GM21360 (cell line): ENCODE results near the gene LRP1B.

Source experiments
- ATAC-seq: cut with Tn5 transposase; IDR thresholded peaks from one replicate; pipeline ENCODE4 v1.9.1; 2021; ENCODE audit warnings: mild to moderate bottlenecking, moderate library complexity; ENCODE audit not compliant: unreplicated experiment

Gene LRP1B

DNA sequence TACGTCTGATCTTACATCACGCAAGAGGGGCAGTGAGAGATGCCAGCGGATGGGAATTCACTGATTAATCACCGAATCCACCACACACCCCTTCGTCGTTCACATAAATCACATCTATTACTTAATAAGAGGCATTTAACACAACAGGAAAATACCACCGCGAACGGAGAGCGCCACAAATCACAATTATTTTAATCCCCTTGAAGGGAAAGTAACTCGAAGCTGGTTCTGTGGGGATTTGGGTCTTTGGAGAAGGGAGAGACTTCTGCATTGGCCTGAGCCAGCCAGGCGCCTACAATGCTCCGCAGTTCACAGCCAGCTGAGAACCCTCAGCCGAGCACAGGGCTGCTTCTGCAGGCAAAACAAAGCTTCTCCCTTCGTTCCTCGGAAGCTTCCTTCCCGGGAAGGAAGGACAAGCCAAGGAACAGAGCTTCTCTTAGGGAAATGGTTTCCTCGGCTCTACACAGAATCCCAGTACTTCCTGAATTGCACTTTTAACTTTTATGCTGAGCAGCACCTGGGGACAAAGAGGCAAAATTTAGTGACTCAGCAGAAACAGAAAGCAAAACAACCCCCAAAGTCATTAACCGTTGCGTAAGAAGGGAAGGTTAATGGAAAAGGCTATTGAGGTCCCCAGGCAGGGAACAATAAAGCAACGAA, at the start of gene LRP1B:
Gene LRP1B (minus strand): TSS at position 7 of the 660 bp plus-strand sequence. CDS start 287 bp downstream, outside the sequence.
- peak; percentile 58 for ATAC-seq

DNA sequence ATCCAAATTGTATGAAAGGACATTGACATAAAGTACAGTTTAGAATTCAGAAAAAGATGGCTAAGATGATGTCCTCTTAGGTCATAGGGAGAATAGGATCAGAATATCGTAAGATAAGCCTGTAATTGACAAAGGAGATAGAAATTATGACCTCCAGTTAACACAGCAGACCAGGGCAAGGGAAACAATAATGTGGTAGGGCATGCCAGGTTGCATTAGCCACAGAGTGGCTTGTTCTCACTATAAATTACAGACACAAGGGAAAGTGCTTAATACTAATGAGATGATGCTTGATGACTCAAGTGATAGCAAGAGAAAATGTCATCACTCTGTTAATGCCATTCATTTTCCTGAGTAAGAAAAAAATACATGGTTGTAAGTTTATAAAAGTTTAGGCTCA, 48.9 kb upstream of the LRP1B start:
- ATAC-seq: no peak

DNA sequence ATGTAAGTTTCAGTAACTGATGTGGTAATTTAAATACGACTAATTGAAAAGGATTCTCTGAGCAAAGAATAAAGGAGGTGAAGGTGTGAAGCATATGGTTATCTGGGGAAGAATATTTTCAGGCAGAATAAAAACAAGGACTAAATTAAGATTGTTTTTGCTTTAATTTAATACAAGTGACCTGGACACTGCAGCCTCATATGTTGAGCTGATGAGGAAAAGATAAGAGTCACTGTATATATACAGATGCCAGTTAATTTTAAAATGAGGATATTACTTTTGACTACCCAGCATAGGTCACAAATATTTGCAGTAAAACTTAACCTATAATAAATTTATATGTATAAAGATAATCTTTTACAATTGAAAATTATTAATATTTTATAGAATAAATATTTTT, 47.8 kb upstream of the LRP1B start:
- no peak for ATAC-seq

DNA sequence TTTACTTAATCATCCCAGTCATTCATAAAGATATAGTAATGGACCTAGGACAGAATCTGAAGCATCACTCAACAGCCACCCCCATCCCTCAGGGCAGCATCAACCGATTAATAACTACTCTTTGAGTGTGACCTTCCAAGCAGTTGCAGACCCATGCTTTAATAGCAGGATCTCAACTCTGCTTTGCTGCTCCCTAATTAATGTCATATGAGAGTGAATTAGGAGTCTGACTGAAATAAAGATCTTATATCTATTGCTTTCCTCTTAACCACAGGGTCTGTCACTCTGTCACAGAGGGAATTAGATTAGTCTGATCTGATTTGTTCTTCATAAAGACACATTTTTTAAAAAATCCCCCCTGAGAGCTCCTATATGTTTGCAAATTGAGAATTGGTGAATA, 46.1 kb upstream of the LRP1B start:
- no peak for ATAC-seq

DNA sequence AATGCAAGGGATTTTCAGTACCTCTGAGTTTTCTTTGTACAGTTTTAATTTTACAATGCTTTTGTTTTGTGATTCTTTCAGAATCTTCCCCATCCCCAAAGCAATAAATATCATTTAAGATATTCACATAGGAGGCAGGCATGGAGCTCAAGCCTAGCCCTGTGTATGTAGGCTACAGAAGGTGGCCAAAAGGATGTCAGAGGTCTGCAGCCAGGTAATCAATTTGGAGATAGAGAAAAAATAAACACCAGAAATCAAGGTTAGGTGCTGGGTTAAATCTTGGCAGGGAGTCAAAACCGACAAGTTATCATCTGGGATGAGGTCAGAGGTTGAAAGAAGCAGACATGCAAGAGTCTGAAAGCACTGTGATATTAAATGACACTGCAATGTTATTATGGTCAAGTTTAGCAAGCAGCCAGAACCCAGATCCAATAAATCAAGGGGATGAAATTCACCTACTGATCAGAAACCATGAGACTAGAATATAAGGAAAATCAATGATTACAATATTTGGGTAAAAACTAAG, 45.1 kb upstream of the LRP1B start:
- ATAC-seq: no peak

DNA sequence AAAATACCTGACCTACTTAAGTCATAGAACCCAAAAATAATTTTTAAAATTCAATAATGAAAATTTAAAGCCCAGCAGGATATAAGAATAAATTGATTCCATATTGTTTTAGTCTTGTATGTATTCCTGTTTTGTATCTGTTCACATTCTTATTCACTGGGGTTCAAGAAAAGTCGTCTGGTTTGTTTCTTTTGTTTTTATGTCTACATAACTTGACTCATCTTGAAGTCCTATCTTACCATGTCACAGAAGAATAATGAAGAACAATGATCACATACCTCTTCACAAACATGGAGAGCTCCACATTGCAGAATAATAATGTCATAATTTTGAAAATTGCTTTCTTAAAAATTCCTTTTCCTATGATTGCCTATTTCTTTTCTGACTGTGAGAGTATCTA, 43.4 kb upstream of the LRP1B start:
- ATAC-seq: no peak

DNA sequence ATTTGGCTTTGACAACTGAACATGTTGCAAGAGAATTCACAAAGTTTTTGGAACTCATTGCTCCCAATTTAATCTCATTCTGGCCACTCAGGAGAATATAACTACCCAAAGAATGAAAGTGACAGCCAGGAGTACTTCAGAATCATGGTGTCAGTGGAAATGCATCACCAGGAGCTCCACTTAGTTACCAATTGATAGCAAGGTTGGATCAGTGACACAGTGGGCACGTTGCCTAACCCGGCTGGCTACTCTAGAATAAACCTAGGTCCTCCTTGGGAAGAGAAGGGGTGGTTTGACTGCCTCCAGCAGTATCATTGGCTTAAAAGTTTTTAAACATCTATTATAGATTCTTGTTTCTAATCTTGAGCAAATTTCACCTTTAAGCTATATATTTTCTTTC, 40.0 kb upstream of the LRP1B start:
- no peak for ATAC-seq

DNA sequence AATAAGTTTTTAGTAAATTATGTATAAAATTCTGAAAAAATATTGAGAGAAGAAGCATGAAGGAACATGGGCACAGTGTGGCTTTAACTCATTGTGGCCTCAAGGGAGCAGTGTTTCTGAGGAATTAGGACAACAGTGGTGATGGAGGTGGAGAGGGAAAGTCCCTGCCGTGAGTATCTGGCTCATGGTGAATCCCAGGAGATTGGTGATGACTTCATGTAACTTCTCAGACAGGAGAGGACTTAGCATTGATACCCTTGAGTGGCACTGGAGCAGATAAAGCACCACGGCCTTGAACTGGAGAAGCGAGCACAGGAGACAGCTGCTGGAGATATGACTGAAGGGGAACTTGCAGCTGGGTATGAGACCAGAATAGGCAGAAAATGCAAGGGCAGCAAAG, 35.0 kb upstream of the LRP1B start:
- peak; percentile 99 for ATAC-seq

DNA sequence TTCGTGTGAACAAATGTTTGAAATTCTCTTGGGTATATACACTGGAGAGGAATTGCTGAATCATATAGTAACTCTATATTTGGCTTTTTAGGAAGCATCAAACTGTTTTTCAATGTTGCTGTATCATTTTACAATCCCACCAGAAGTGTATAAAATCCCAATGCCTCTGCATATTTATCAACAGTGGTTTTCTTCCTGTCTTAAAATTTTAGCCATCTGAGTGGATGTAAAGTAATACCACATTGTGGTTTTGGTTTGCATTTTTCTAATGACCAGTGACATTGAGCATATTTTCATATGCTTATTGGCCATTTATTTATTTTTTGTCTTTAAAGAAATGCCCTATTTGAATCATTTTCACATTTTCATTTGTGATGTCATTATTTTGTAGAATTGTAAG, 22.8 kb upstream of the LRP1B start:
- ATAC-seq: no peak

DNA sequence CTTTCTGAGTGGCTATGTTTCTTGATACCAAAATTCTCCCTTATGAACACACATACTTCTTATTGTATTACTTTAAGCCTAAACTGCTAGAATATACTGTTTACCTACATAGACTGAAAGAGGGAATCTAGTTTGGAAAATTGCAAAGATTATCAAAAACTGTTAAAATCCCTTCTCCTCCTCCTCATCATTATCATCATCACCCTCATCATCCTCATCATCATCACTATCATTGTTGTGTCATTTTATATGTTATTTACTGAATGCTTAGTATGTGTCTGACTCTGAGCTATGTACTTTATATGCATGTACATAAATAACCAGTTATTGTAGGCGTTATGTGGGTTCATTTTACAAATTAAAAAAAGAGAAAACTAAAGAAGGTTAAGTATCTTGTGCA, 19.6 kb upstream of the LRP1B start:
- no peak for ATAC-seq

DNA sequence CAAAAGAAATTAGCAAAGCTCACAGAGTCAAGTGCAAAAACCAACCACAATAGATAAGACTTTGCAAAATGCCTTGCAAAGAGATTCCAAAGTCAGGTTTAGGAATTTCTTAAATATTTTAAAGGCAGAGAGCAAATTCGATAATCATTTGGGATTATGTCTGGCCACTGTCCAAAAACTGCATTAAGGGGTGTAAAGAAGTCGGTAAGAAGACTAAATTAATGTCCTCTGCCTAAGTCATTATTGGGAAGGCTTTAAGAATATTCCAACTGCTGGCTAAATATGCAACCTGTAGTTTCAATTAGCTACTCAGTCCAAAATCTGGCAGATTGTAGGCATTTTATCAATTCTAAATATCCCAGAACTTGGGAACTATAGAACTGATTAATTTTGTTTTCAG, 13.7 kb upstream of the LRP1B start:
- ATAC-seq: no peak

DNA sequence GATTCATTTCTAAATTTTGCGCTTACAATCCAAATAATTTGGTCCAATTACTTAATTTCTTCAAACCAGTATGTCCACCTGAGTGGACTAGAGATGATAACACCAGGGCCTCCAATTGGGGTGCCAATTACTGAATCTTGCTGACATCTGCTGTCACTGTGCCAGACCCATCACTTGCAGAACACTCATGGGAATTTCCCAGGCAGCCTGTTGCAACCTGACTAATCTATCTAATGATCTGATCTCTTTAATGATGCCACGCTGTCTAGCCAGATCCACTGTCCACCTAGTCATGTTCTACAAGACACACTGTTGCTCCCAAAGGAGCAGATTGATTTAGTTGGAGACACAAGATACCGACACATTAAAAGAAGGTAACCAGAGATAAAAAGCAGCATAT, 11.8 kb upstream of the LRP1B start:
- ATAC-seq: no peak

DNA sequence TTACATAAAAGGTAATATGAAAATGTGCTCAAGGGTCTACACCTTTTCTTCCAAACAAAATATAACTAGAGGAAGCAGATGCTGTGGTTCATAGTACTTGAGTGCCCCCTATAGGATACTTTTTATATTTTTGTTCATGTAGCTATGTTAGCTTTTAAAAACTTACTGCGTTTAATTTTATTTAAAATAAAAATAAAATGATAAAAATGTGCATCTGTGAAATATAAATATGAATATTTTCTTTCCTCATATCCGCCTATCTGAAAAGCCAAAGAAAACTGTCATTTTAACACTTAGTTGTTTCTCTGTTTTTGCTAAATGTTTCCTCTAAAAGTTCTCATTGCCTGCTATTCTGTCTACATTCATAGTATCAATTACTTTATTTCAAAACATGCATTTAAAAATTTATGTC, 9.6 kb upstream of the LRP1B start:
- ATAC-seq: no peak

DNA sequence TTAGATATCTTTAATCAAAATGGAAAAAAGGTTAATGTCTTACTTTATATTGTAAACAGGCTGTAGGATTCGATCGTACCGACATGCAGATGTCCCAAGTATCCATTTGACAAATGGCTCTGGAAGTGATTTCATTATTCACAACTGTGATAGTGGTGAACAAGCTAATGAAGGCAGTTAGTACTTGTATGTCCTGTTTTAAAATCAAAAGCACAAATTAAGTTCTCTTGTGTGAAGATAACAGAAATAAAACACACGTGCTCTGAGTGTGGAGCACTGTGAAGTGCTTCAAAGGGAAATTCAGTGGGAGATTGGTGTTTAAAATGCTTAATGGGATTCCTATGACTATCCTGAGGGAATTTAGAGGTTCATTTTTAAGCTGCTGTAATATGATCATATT, 8.6 kb upstream of the LRP1B start:
- ATAC-seq: no peak

DNA sequence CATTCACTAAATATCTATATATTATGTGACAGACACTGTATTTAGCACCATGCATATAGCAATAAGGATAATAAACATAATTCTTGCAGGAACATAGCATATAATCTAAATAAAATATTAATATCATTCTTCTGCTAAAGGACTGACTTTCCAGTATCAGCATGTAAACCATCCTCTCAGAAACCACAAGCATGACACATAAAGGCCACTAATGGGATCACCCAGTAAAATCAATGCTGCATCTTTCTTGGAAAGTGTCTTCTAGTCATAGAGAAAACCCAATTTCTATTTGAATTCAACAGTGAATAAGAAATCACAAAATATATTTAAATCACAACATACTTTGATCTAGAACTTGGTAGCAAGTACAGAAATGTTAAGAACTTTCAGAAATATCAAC, 5.8 kb upstream of the LRP1B start:
- no peak for ATAC-seq

DNA sequence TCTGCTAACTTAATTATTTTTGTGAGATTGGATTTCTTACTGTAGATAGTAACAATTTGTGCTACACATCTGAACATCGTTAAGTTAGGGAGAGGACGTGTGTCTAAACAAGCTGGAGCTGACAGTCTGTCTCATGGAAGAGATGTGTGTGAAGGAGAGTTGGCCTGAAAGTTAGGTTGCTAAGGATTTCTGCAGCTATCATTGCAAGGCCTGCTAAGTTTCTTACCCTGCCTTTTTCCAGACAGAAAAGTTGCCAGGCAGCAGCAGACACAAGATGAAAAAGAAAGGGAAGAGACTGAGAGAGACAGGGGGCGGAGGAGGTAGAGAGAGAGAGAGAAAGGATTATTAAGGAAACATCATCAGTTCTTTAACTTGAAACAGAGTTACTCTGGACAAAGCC, 4.1 kb upstream of the LRP1B start:
- no peak for ATAC-seq

DNA sequence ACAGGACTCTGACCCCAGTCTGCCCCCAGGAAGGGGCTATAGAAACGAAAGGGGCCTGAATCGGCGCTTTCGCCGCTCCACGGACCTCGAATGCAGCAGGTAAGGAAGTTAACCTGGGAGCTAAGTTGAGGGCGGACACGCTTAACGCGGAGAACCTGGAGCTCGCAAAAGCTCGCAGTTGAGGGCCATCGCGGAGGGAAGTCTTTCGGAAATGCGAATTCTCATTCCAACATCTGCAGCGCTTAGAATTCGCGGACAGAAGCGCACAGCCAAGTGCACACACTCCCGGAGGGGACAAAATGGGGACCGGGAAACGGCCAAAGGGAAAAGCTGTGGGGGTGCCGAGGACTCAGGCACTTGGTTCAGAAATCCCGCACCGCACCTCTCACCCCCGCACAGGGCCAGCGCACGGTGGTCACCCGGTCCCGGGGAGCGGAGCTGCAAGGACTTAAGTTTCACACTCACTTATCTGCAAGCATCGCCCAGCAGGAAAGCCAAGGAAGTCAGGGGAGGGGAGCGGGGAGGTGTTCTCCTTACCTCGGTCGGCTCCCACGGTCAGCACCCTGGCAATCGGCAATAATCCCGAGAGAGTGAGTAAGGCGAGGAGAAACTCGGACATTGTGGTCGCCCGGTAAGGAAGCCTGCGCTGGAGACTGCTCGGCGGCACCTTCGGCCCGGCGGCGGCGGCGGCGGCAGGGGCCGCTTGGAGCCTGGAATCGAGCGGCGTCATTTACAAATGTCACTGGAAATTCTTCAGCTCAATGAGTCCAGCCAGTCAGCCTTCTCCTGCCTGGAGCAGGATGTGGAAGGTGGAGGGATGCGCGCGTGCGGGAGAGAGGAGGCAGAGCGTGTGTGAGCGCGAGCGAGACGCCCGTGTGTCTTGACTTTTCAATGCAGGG, 456 bp downstream of the LRP1B start:
- ATAC-seq: peak; percentile 45

DNA sequence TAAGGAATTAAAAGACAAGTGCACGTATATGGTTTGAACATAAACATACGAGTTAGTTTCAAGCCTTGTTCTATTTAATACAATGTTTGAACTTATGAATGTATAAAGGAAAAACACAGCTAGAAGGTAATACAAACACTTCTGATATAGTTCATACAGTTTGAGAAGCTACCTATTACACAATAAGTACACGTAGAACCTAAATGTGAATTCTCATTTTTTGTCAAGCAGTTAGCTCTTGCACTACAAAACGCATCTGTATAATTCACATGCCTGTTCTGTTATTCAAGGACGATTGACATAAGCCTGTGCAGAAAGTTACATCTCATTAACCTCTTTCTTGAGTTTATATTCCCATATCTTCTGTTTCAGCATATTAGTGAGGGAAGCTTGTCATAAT, 2.7 kb downstream of the LRP1B start:
- no peak for ATAC-seq

DNA sequence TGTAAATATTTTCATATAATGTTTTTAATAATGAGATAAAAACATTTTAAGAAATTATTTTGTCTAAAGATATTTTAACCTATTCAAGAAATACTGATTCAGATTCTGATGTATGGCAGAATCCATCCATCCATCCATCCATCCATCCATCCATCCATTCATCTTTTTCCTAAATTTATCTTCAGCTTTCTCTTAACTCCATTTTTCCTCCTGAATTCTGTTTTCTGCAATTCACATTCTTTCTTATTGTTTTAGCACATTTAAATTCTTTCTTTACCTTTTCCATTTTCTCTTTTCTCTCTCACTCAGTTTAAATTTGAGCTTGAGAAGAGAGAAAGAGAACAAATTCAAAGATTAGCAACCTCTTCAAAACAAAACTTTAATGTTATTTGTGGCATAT, 3.6 kb downstream of the LRP1B start:
- no peak for ATAC-seq

DNA sequence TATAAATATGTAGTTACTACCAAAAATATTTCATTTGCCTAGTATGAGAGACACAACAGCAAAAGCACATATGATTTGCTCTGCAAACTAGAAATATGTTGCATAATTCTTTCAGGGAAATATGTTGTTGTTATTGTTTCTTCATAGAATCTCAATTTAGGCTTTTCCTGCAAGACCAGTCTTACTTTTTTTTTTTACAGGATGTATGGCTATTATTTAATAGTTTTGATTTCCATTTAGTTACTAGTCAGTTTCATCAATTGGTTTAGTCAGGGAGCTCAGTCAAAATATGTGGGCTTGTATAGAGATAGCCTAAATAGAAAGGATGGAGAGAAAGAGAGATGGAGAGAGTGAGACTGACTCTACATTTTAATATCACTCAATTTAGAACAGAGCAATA, 6.1 kb downstream of the LRP1B start:
- no peak for ATAC-seq

DNA sequence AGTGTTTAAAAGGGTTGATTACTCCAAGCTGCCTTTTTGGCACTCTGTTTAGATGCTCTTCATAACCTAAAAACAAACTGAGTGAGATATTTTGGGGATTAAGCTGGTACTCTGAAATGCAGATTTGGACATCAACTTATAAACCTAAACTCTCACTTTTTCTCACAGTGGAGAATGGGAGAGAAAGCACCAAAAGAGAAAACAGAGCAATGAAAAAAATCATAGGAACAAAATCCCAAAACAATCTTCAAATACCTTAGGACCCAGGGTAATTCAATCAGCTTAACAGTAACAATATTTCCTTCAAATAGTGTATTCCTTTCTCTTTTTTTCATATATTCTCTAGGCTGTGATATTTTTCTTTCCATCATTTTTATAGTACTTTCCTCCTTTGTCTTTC, 11.5 kb downstream of the LRP1B start:
- no peak for ATAC-seq

DNA sequence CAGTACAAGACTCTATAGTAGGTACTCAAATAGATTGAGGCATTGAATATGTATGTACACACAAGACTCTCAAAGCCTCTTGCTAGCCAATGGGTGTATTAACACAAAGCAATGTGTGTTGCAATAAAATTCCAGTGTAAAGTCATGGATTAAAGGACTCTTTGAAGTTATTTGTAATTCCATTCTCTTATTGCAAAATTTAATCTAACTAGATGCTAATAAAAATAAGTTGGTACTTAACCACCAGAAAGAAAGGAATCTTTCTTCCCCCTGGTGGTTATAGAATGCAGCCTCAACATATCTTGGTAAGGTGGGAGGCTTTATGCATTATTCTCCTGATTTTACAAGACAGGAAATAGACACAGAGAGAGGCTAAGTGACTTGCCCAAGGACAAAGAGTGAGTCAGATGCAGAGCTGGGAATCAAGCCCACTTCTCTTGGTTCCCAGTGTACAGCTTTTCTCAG, 18.0 kb downstream of the LRP1B start:
- no peak for ATAC-seq
